OCI-LY1 (cell line): ENCODE data around the gene CD38.

Experiments used
- EZH2 ChIP-seq: fragments of 200-600 bp; sonication (generic), shearing (Covaris generic); IDR thresholded peaks from 2 replicates; pipeline ENCODE4 v1.8.0; 2017; ENCODE audit warnings: borderline replicate concordance, mixed run types, mild to moderate bottlenecking, antibody characterized with exemption, low read length, moderate library complexity, mixed read lengths
- TF ChIP-seq, protein P1 (sequence below): fragments of 200-600 bp; sonication (generic), shearing (Covaris generic); IDR thresholded peaks from 2 replicates; pipeline ENCODE4 v1.5.1; 2017; ENCODE audit warnings: mild to moderate bottlenecking, antibody characterized with exemption, low read length, moderate library complexity, mixed read lengths

DNA sequence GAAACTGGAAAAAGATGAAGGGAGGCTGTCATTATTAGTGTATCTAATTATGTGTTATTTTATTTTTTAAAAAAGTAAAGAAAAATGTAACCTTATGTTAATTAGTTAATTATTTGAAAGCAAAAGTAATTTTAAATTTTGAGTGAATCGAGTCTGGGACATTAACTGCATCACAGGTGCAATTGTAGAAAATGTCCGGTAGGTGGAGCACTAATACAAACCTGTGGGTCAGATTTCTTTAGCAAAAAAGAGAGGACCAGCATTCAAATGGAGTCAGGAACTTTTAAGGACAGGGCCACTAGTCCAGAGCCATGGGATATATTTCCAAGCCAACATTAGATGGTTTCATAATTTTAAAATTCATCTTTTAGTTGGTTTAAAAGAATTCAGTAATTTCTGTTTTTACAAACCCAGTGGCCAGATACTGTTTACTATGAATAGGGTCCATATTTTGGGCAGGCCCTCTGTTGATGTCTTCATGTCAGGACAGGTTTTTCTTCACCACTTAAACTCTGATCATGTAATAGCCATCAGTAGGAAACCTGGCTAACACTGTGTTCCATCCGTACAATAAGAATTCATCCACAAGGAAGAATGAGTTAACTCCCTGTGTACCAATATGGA is 48.1 kb upstream of the CD38 start:
- TF ChIP-seq, protein P1, sequence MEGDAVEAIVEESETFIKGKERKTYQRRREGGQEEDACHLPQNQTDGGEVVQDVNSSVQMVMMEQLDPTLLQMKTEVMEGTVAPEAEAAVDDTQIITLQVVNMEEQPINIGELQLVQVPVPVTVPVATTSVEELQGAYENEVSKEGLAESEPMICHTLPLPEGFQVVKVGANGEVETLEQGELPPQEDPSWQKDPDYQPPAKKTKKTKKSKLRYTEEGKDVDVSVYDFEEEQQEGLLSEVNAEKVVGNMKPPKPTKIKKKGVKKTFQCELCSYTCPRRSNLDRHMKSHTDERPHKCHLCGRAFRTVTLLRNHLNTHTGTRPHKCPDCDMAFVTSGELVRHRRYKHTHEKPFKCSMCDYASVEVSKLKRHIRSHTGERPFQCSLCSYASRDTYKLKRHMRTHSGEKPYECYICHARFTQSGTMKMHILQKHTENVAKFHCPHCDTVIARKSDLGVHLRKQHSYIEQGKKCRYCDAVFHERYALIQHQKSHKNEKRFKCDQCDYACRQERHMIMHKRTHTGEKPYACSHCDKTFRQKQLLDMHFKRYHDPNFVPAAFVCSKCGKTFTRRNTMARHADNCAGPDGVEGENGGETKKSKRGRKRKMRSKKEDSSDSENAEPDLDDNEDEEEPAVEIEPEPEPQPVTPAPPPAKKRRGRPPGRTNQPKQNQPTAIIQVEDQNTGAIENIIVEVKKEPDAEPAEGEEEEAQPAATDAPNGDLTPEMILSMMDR, result peak; percentile 59
- no peak for TF ChIP-seq EZH2
